ENCODE data around the gene TCF25. TPM values are rescaled to one million over a fixed set of nuclear protein-coding genes. Genes with fewer than 3 reads are reported as not detected.

The TCF25 gene
- total and polyA plus RNA-seq, 2 donors (not counting 1 experiment from before 2014, with no cell fraction given) = 150 to 176 TPM

- H3K79me2 ChIP-seq (ENCODE audit: control insufficient read depth, insufficient read depth, low read length) = no peaks in the 10 kb centered on the region
- no peak overlapping the region for H3K27ac ChIP-seq (ENCODE audit: insufficient read depth, low read length)
- peaks cover 2% of the 10 kb centered on the region for H3K36me3 ChIP-seq (ENCODE audit: control insufficient read depth, insufficient read depth, low read length)
- H3K27me3 ChIP-seq (ENCODE audit: control insufficient read depth, insufficient read depth, low read length) = no peaks in the 10 kb centered on the region
- no peak overlapping the region for H2AFZ ChIP-seq (ENCODE audit: low read length)
- no peaks in the 10 kb centered on the region for H3K9me3 ChIP-seq (ENCODE audit: control insufficient read depth, insufficient read depth, low read depth, low read length)
- DNase-seq (ENCODE audit: low read depth in 2 of 2) = no peak
- no peaks in the 10 kb centered on the region for H4K20me1 ChIP-seq (ENCODE audit: control insufficient read depth, extremely low read depth, insufficient read depth, low read length)
- H3K9ac ChIP-seq (ENCODE audit: insufficient read depth, low read length) = no peak overlapping the region
- no peak overlapping the region for H3K4me3 ChIP-seq (replicated peaks in 1 of 4; ENCODE audit: control extremely low read depth in 1 of 4, insufficient read depth in 1 of 4, low read depth in 3 of 4, low read length in 4 of 4)
- H3K4me2 ChIP-seq (ENCODE audit: extremely low read depth, insufficient read depth, low read length) = no peak overlapping the region
- H3K4me1 ChIP-seq (ENCODE audit: control insufficient read depth, extremely low read depth, insufficient read depth, low read length) = peaks cover 4% of the 10 kb centered on the region
- no peak for TF ChIP-seq EZH2 (IDR thresholded peaks at IDR 0.05; ENCODE audit: low read length, missing control alignments)
- TF ChIP-seq, protein P1, sequence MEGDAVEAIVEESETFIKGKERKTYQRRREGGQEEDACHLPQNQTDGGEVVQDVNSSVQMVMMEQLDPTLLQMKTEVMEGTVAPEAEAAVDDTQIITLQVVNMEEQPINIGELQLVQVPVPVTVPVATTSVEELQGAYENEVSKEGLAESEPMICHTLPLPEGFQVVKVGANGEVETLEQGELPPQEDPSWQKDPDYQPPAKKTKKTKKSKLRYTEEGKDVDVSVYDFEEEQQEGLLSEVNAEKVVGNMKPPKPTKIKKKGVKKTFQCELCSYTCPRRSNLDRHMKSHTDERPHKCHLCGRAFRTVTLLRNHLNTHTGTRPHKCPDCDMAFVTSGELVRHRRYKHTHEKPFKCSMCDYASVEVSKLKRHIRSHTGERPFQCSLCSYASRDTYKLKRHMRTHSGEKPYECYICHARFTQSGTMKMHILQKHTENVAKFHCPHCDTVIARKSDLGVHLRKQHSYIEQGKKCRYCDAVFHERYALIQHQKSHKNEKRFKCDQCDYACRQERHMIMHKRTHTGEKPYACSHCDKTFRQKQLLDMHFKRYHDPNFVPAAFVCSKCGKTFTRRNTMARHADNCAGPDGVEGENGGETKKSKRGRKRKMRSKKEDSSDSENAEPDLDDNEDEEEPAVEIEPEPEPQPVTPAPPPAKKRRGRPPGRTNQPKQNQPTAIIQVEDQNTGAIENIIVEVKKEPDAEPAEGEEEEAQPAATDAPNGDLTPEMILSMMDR (conservative IDR thresholded peaks at IDR 0.05 in 1 of 2, IDR thresholded peaks at IDR 0.05 in 1 of 2; ENCODE audit: low read depth in 1 of 2, low read length in 2 of 2) = no peak
These were observed 5.5 kb upstream of the TCF25 start for GRCh38 chr16:89867918-89868317.

DNA sequence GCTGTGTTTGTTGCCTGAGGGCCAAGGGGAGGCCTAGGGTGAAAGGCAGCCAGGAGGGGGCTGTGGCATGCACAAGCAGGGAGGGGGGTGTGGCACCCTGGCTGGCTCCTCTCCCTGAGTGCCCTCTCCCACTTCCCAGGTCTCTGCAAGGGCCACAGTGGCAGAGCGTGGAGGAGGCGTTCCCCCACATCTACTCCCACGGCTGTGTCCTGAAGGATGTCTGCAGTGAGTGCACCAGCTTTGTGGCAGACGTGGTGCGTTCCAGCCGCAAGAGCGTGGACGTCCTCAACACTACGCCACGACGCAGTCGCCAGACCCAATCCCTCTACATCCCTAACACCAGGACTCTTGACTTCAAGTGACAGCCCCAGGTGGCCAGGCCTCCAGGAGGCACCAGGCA is 3.5 kb upstream of the TCF25 start:
- Histone ChIP-seq H3K79me2 (ENCODE audit: control insufficient read depth, insufficient read depth, low read length) (peaks cover 7% of the 10 kb centered on the region), H3K4me2 (ENCODE audit: extremely low read depth, insufficient read depth, low read length) (no peak overlapping the region), H3K27ac (ENCODE audit: insufficient read depth, low read length) (no peak overlapping the region), H2AFZ (ENCODE audit: low read length) (no peak overlapping the region), H3K9me3 (ENCODE audit: control insufficient read depth, insufficient read depth, low read depth, low read length) (no peaks in the 10 kb centered on the region), H3K4me1 (ENCODE audit: control insufficient read depth, extremely low read depth, insufficient read depth, low read length) (peaks cover 5% of the 10 kb centered on the region), H3K36me3 (ENCODE audit: control insufficient read depth, insufficient read depth, low read length) (peaks cover 3% of the 10 kb centered on the region), H3K4me3 (replicated peaks in 1 of 4; ENCODE audit: control extremely low read depth in 1 of 4, insufficient read depth in 1 of 4, low read depth in 3 of 4, low read length in 4 of 4) (no peak overlapping the region), H3K27me3 (ENCODE audit: control insufficient read depth, insufficient read depth, low read length) (no peaks in the 10 kb centered on the region), H4K20me1 (ENCODE audit: control insufficient read depth, extremely low read depth, insufficient read depth, low read length) (no peaks in the 10 kb centered on the region), H3K9ac (ENCODE audit: insufficient read depth, low read length) (no peak overlapping the region)
- TF ChIP-seq EZH2 (IDR thresholded peaks at IDR 0.05; ENCODE audit: low read length, missing control alignments) = no peak
- TF ChIP-seq, protein P1 (conservative IDR thresholded peaks at IDR 0.05 in 1 of 2, IDR thresholded peaks at IDR 0.05 in 1 of 2; ENCODE audit: low read depth in 1 of 2, low read length in 2 of 2) = no peak
- DNase-seq (ENCODE audit: low read depth in 2 of 2) = no peak

DNA sequence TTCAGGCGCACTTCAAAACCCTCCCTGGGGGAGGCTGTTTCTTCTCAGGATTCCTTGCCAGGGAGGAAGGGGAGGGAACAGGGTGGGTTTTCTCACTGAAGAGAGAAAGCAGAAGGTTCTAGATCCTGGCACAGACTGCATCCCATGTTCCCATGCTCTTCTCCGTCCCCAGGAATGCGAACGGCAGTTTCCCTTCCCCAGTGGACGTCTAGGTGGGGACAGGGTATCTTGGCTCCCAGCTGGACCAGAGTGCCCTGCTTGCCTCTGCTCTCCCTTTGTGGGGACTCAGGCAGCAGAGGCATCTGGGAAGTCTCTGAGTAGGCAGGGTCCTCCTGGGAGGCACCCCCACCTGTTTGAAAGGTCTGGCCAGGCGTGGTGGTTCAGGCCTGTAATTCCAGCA is 3.0 kb upstream of the TCF25 start:
- Histone ChIP-seq H3K4me1 (ENCODE audit: control insufficient read depth, extremely low read depth, insufficient read depth, low read length) (peaks cover 5% of the 10 kb centered on the region), H3K27me3 (ENCODE audit: control insufficient read depth, insufficient read depth, low read length) (no peaks in the 10 kb centered on the region), H3K79me2 (ENCODE audit: control insufficient read depth, insufficient read depth, low read length) (peaks cover 12% of the 10 kb centered on the region), H3K4me2 (ENCODE audit: extremely low read depth, insufficient read depth, low read length) (no peak overlapping the region), H4K20me1 (ENCODE audit: control insufficient read depth, extremely low read depth, insufficient read depth, low read length) (no peaks in the 10 kb centered on the region), H2AFZ (ENCODE audit: low read length) (no peak overlapping the region), H3K27ac (ENCODE audit: insufficient read depth, low read length) (no peak overlapping the region), H3K36me3 (ENCODE audit: control insufficient read depth, insufficient read depth, low read length) (peaks cover 6% of the 10 kb centered on the region), H3K9me3 (ENCODE audit: control insufficient read depth, insufficient read depth, low read depth, low read length) (no peaks in the 10 kb centered on the region), H3K9ac (ENCODE audit: insufficient read depth, low read length) (no peak overlapping the region), H3K4me3 (replicated peaks in 1 of 4; ENCODE audit: control extremely low read depth in 1 of 4, insufficient read depth in 1 of 4, low read depth in 3 of 4, low read length in 4 of 4) (no peak overlapping the region)
- no peak for DNase-seq (ENCODE audit: low read depth in 2 of 2)
- no peak for TF ChIP-seq EZH2 (IDR thresholded peaks at IDR 0.05; ENCODE audit: low read length, missing control alignments)
- TF ChIP-seq, protein P1 (conservative IDR thresholded peaks at IDR 0.05 in 1 of 2, IDR thresholded peaks at IDR 0.05 in 1 of 2; ENCODE audit: low read depth in 1 of 2, low read length in 2 of 2) = no peak
